ENCODE results near the gene PDE6G. TPM values are rescaled to one million over a fixed set of nuclear protein-coding genes. Genes with fewer than 3 reads are reported as not detected.

The PDE6G gene
- total and polyA plus RNA-seq, 2 of the 4 experiments (the other 2 are of a cell fraction), result 2.7 TPM; not detected in 1

DNA sequence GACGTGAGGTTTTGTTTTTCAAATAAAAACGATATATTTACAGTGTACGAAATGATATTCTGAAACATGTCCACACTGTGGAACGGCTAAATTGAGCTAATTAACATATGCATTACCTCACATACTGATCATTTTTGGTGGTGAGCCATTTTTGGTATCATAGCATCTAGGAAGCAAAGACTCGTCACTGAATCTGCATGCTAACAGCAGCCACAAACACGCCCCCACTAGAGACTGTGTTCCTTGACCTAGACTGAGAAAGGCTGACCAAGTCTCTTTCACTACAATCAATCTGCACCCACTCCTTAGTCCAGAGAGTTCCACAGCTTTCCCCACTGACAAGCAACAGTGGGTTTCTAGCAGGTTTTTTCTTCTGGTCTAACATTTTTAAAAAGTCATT lies 48.9 kb downstream of the PDE6G start:
- peaks cover 19 to 68% of the 10 kb centered on the region in 2 experiments for H3K79me1 ChIP-seq (ENCODE audit: low read depth in 1 of 2, low read length in 2 of 2)
- peaks cover 47% of the 10 kb centered on the region for H4K20me1 ChIP-seq (ENCODE audit: insufficient read depth, low read length)
- no peak overlapping the region for H2AFZ ChIP-seq (replicated peaks; ENCODE audit: low read length, poor library complexity)
- POLR2A ChIA-PET (ENCODE audit: unreplicated experiment), result interaction anchor here (0.6 kb wide), 1 partner anchor 88 kb away, joined by 3 read pairs; no protein-coding TSS in a partner anchor
- no CpG with 5 or more reads among the region's 6 CpGs for WGBS, 2 experiments (ENCODE audit: extremely low coverage in 2 of 2, insufficient read length in 1 of 2)
- H2AK9ac ChIP-seq (replicated peaks; ENCODE audit: low read depth, low read length, poor library complexity), result no peak overlapping the region
- no peak overlapping the region for H3K56ac ChIP-seq (ENCODE audit: extremely low read depth, insufficient read depth, low read length)
- H3K9me1 ChIP-seq (ENCODE audit: insufficient read depth, low read length), result peaks cover 3% of the 10 kb centered on the region; the same call in 1 of the 2 replicates
- H3K27me3 ChIP-seq (ENCODE audit: control insufficient read depth, insufficient read depth, low read length), result no peaks in the 10 kb centered on the region
- H3K18ac ChIP-seq (ENCODE audit: low read depth, low read length), result no peak overlapping the region
- peaks cover 61% of the 10 kb centered on the region for H3K36me3 ChIP-seq (ENCODE audit: control insufficient read depth, insufficient read depth, low read length)
- no peak overlapping the region for H3K14ac ChIP-seq (replicated peaks; ENCODE audit: low read depth, low read length)
- no peak overlapping the region for H3K27ac ChIP-seq (ENCODE audit: insufficient read depth, low read length)
- intact Hi-C loops (cut with micrococcal nuclease) (no loop called here), in situ Hi-C loops (cut with MboI; ENCODE audit: low sequenced_read_pairs) (no loop called here), dilution Hi-C loops (cut with HindIII; ENCODE audit: low sequenced_read_pairs, unreplicated experiment) (no loop called here)
- no peak overlapping the region for H3K9ac ChIP-seq (ENCODE audit: low read depth, low read length)
- H3K4me2 ChIP-seq (ENCODE audit: low read depth, low read length), result no peak overlapping the region
- H2BK120ac ChIP-seq (ENCODE audit: low read depth, low read length), result no peak overlapping the region
- no peak overlapping the region for H4K5ac ChIP-seq (ENCODE audit: low read depth, low read length)
- peak; percentile 61 for DNase-seq
- CTCF ChIA-PET, result interaction anchor here (0.6 kb wide), 1 partner anchor 25 kb away, joined by 5 read pairs; no protein-coding TSS in a partner anchor
- H4K8ac ChIP-seq (ENCODE audit: low read depth in 2 of 2, low read length in 2 of 2), result no peak overlapping the region
- no peak overlapping the region for H2AK5ac ChIP-seq (ENCODE audit: low read depth, low read length)
- BruUV-seq (replicated peaks), result no TSS peak
- no peak overlapping the region for H4K91ac ChIP-seq (ENCODE audit: insufficient read depth, low read depth, low read length)
- no peak overlapping the region for H2BK5ac ChIP-seq (ENCODE audit: low read depth, low read length, poor library complexity, severe bottlenecking)
- no peak overlapping the region for H3K23ac ChIP-seq (ENCODE audit: low read depth, low read length)
- no peak overlapping the region for H3K4ac ChIP-seq (ENCODE audit: low read depth, low read length)
- TF ChIP-seq RAD21 (IDR thresholded peaks at IDR 0.05; ENCODE audit: low read length) (no peak), MAZ (IDR thresholded peaks at IDR 0.05; ENCODE audit: borderline replicate concordance, low read depth, low read length) (no peak), MAFK (IDR thresholded peaks at IDR 0.05; ENCODE audit: low read depth, low read length) (no peak), RCOR1 (IDR thresholded peaks at IDR 0.05; ENCODE audit: insufficient replicate concordance, low read length) (no peak), MXI1 (IDR thresholded peaks at IDR 0.05; ENCODE audit: borderline replicate concordance, low read depth, low read length) (no peak), CEBPB (IDR thresholded peaks at IDR 0.05; ENCODE audit: low read depth, low read length) (no peak), BHLHE40 (IDR thresholded peaks at IDR 0.05; ENCODE audit: low read depth, low read length) (no peak), POLR2A (IDR thresholded peaks at IDR 0.05; ENCODE audit: low read depth, low read length) (no peak), NFE2L2 (IDR thresholded peaks at IDR 0.05; ENCODE audit: low read depth, low read length) (no peak)
- TF ChIP-seq, protein P1, sequence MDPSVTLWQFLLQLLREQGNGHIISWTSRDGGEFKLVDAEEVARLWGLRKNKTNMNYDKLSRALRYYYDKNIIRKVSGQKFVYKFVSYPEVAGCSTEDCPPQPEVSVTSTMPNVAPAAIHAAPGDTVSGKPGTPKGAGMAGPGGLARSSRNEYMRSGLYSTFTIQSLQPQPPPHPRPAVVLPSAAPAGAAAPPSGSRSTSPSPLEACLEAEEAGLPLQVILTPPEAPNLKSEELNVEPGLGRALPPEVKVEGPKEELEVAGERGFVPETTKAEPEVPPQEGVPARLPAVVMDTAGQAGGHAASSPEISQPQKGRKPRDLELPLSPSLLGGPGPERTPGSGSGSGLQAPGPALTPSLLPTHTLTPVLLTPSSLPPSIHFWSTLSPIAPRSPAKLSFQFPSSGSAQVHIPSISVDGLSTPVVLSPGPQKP (IDR thresholded peaks at IDR 0.05; ENCODE audit: borderline replicate concordance, low read depth, low read length), result no peak
- TF ChIP-seq, protein P2, sequence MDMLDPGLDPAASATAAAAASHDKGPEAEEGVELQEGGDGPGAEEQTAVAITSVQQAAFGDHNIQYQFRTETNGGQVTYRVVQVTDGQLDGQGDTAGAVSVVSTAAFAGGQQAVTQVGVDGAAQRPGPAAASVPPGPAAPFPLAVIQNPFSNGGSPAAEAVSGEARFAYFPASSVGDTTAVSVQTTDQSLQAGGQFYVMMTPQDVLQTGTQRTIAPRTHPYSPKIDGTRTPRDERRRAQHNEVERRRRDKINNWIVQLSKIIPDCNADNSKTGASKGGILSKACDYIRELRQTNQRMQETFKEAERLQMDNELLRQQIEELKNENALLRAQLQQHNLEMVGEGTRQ (IDR thresholded peaks at IDR 0.05; ENCODE audit: low read depth, low read length), result no peak
- H2BK15ac ChIP-seq (ENCODE audit: low read depth, low read length), result no peak overlapping the region
- no peaks in the 10 kb centered on the region for H3K9me3 ChIP-seq (ENCODE audit: control insufficient read depth, insufficient read depth, low read length)
- no peak overlapping the region for H3K4me3 ChIP-seq (ENCODE audit: insufficient read depth, low read depth, low read length)
- H2BK20ac ChIP-seq (ENCODE audit: low read depth, low read length), result no peak overlapping the region
- peaks cover 9% of the 10 kb centered on the region for H3K4me1 ChIP-seq (ENCODE audit: control insufficient read depth, insufficient read depth, low read length)
- ATAC-seq (ENCODE audit: low read depth), result peak; percentile 67
